MM.1S (cell line): ENCODE measurements around the gene SYTL3.

Experiments
- DNase-seq: peaks from one replicate; pipeline ENCODE4 v3.0.0-alpha.2; 2015
- H2AFZ ChIP-seq: fragments of 300-600 bp; sonication (generic); 2 replicates; pipeline ENCODE4 v1.6.0; 2016; ENCODE audit warnings: antibody characterized with exemption, low read length
- H3F3A ChIP-seq: fragments of 300-600 bp; sonication (generic); 2 replicates; pipeline ENCODE4 v1.6.1; 2016; ENCODE audit warnings: mild to moderate bottlenecking, antibody characterized with exemption, low read length, moderate library complexity, mixed read lengths; ENCODE audit not compliant: insufficient read depth
- H3K27ac ChIP-seq: fragments of 300-600 bp; sonication (generic); 2 replicates; pipeline ENCODE4 v1.5.1; 2016; ENCODE audit warnings: mild to moderate bottlenecking, low read length
- H3K27me3 ChIP-seq: fragments of 300-600 bp; sonication (generic); replicated peaks from 2 replicates; pipeline ENCODE4 v1.6.0; 2016; ENCODE audit warnings: low read length; ENCODE audit not compliant: insufficient read depth
- H3K36me3 ChIP-seq: fragments of 300-600 bp; sonication (generic); replicated peaks from 2 replicates; pipeline ENCODE4 v1.6.1; 2016; ENCODE audit warnings: mild to moderate bottlenecking, low read length, mixed read lengths; ENCODE audit not compliant: insufficient read depth
- H3K4me1 ChIP-seq: fragments of 300-600 bp; sonication (generic); 2 replicates; pipeline ENCODE4 v1.6.1; 2016; ENCODE audit warnings: low read length, mixed read lengths
- H3K4me2 ChIP-seq: fragments of 300-600 bp; sonication (generic); 2 replicates; pipeline ENCODE4 v1.6.0; 2016; ENCODE audit warnings: low read depth, low read length
- H3K4me3 ChIP-seq: fragments of 300-600 bp; sonication (generic); 2 replicates; pipeline ENCODE4 v1.5.1; 2016; ENCODE audit warnings: low read length, mixed read lengths
- H3K79me2 ChIP-seq: fragments of 300-600 bp; sonication (generic); 2 replicates; pipeline ENCODE4 v1.6.1; 2016; ENCODE audit warnings: mixed run types, low read length, mixed read lengths
- H3K9ac ChIP-seq: fragments of 300-600 bp; sonication (generic); 2 replicates; pipeline ENCODE4 v1.6.1; 2016; ENCODE audit warnings: low read length, mixed read lengths
- H3K9me2 ChIP-seq: fragments of 300-600 bp; sonication (generic); replicated peaks from 2 replicates; pipeline ENCODE4 v1.6.1; 2016; ENCODE audit warnings: mild to moderate bottlenecking, low read length, mixed read lengths; ENCODE audit not compliant: insufficient read depth
- H3K9me3 ChIP-seq: fragments of 300-600 bp; sonication (generic); replicated peaks from 2 replicates; pipeline ENCODE4 v1.6.1; 2016; ENCODE audit warnings: mild to moderate bottlenecking, low read length, mixed read lengths; ENCODE audit not compliant: insufficient read depth
- H4K20me1 ChIP-seq: fragments of 300-600 bp; sonication (generic); 2 replicates; pipeline ENCODE4 v1.6.1; 2016; ENCODE audit warnings: mild to moderate bottlenecking, low read length, moderate library complexity, mixed read lengths; ENCODE audit not compliant: insufficient read depth
- EZH2 ChIP-seq: fragments of 300-600 bp; sonication (generic); optimal IDR thresholded peaks from 2 replicates; pipeline ENCODE3; 2017; ENCODE audit warnings: low read depth, mild to moderate bottlenecking, antibody characterized with exemption, low read length, mixed read lengths
- EZH2phosphoT487 ChIP-seq: fragments of 300-600 bp; sonication (generic); IDR thresholded peaks from 2 replicates; pipeline ENCODE4 v1.6.1; 2018; ENCODE audit warnings: antibody characterized with exemption, low read length
- TF ChIP-seq, protein P1 (sequence below): fragments of 300-600 bp; sonication (generic); IDR thresholded peaks from 2 replicates; pipeline ENCODE4 v1.5.1; 2016; ENCODE audit warnings: antibody characterized with exemption, low read length, mixed read lengths

SYTL3 gene

GRCh38 chr6:158661156-158661685 is 11.4 kb downstream of the SYTL3 start:
- H3K4me1 ChIP-seq = no peaks in the 10 kb centered on the region
- no peaks in the 10 kb centered on the region for H3K9me2 ChIP-seq
- no peaks in the 10 kb centered on the region for H3K9me3 ChIP-seq
- no peaks in the 10 kb centered on the region for H4K20me1 ChIP-seq
- no peaks in the 10 kb centered on the region for H3K27me3 ChIP-seq
- TF ChIP-seq, protein P1, sequence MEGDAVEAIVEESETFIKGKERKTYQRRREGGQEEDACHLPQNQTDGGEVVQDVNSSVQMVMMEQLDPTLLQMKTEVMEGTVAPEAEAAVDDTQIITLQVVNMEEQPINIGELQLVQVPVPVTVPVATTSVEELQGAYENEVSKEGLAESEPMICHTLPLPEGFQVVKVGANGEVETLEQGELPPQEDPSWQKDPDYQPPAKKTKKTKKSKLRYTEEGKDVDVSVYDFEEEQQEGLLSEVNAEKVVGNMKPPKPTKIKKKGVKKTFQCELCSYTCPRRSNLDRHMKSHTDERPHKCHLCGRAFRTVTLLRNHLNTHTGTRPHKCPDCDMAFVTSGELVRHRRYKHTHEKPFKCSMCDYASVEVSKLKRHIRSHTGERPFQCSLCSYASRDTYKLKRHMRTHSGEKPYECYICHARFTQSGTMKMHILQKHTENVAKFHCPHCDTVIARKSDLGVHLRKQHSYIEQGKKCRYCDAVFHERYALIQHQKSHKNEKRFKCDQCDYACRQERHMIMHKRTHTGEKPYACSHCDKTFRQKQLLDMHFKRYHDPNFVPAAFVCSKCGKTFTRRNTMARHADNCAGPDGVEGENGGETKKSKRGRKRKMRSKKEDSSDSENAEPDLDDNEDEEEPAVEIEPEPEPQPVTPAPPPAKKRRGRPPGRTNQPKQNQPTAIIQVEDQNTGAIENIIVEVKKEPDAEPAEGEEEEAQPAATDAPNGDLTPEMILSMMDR = no peak
- TF ChIP-seq EZH2 = no peak
- TF ChIP-seq EZH2phosphoT487 = no peak
- no peak overlapping the region for H3K9ac ChIP-seq
- no peak overlapping the region for H3K4me2 ChIP-seq
- H3F3A ChIP-seq = no peaks in the 10 kb centered on the region
- H3K79me2 ChIP-seq = no peaks in the 10 kb centered on the region
- no peak overlapping the region for H2AFZ ChIP-seq
- no peak for DNase-seq
- H3K36me3 ChIP-seq = no peaks in the 10 kb centered on the region
- H3K4me3 ChIP-seq = no peak overlapping the region
- H3K27ac ChIP-seq = no peak overlapping the region

DNA sequence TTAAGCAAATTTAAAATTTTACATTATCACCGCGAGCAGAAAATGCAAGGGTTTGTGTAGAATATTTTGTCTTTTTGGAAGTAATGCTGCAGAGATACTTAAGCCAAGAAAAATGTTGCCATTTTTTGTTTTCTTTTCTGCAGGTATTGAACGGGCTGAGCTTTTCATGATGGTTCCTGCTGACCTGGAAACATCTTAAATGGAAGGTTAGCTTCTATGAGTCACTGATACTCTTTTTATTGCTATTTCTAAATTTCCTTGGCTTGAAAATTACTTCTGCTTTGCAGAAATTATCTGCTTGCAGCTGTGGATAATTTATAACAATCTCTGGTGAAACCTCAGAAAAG is 12.7 kb downstream of the SYTL3 start:
- Histone ChIP-seq H2AFZ (no peak overlapping the region), H3K9ac (no peak overlapping the region)

DNA sequence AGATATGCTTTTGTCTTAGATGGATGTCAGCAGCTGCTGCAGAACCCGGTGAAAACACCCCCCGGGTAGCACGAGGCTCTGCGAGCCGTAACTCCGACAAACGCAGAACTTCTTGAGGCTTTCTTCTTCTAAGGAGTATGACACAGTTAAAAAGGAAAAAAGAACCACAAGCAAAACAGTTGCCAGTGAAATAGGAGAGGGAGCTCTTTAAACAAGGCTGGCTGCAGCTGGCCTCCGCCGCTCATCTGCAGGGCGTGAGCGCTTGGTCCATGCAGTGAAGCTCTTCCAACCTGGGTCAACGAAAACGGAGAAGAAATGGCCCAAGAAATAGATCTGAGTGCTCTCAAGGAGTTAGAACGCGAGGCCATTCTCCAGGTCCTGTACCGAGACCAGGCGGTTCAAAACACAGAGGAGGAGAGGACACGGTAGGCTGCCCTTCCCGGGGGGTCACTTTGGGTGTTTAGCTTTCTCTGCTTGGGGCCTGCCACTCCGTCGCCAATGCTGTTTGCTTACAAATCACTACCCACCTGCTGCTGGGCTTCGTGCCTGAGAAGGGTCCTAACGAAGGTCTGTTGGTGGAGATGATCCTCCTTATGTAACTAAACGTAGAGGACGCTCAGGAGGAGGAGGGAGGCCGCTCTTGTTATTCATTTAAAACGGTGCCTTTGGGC is 13.2 kb downstream of the SYTL3 start:
- Histone ChIP-seq H3K4me2 (no peak overlapping the region), H3K79me2 (no peaks in the 10 kb centered on the region), H3K36me3 (no peaks in the 10 kb centered on the region), H3K9me3 (no peaks in the 10 kb centered on the region), H4K20me1 (no peaks in the 10 kb centered on the region), H3K9me2 (no peaks in the 10 kb centered on the region), H3K4me3 (no peak overlapping the region), H3K27ac (no peak overlapping the region), H3K9ac (no peak overlapping the region), H3K27me3 (no peaks in the 10 kb centered on the region), H3K4me1 (no peaks in the 10 kb centered on the region), H2AFZ (no peak overlapping the region), H3F3A (no peaks in the 10 kb centered on the region)
- no peak for DNase-seq
- TF ChIP-seq EZH2phosphoT487 (no peak), EZH2 (no peak)
- TF ChIP-seq, protein P1 = no peak

More for the DNA sequence above, 12.7 kb downstream of the SYTL3 start:
- Histone ChIP-seq H3F3A (no peaks in the 10 kb centered on the region), H3K4me3 (no peak overlapping the region), H4K20me1 (no peaks in the 10 kb centered on the region), H3K9me3 (no peaks in the 10 kb centered on the region), H3K27ac (no peak overlapping the region), H3K36me3 (no peaks in the 10 kb centered on the region), H3K27me3 (no peaks in the 10 kb centered on the region), H3K9me2 (no peaks in the 10 kb centered on the region), H3K4me1 (no peaks in the 10 kb centered on the region), H3K79me2 (no peaks in the 10 kb centered on the region), H3K4me2 (no peak overlapping the region)
- TF ChIP-seq, protein P1 = no peak
- TF ChIP-seq EZH2 = no peak
- no peak for TF ChIP-seq EZH2phosphoT487
- DNase-seq = no peak
